Right lobe of liver (tissue), 4 donors: ENCODE measurements around the gene CTNND2.

Experiments used
- POLR2A ChIP-seq: fragments of 450-650 bp; IDR thresholded peaks from one replicate; pipeline ENCODE4 v1.6.1; 2017; ENCODE audit warnings: antibody characterized with exemption, mild to moderate bottlenecking
- TF ChIP-seq, protein P1 (sequence below), 4 donors: fragments of 200-600 bp in 3 of 4; fragments of 450-650 bp in 1 of 4; IDR thresholded peaks; one replicate each; pipeline versions ENCODE4 v1.5.1 to v1.8.0; 2016 to 2022; ENCODE audit warnings: antibody characterized with exemption in 4 of 4, mild to moderate bottlenecking in 2 of 4
- donor health status: DM: no; HTN: no; CAD: no.
- donor health status: DM: no; HTN: no; CAD: no.
- donor health status: DM: no; HTN: yes; CAD: no.

DNA sequence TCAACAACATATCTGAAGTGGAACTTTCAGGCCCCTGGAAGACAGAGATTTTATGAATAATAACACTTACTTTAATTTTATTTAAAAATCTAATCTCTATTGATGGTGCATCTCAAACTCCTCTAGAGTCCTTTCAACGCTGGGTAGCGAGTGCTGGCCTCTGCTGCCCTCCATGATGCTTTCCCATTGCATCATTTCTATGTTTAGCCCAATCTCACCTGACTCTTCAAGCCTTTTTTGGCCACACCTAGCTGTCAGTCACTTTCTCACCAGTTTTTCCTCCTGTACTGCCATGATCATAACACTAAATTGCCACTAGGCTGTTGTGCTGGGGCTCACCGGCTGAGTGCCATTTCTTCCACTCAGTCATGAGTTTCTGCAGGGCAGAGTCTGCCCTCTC is 747.1 kb downstream of the CTNND2 start:
- TF ChIP-seq, protein P1, sequence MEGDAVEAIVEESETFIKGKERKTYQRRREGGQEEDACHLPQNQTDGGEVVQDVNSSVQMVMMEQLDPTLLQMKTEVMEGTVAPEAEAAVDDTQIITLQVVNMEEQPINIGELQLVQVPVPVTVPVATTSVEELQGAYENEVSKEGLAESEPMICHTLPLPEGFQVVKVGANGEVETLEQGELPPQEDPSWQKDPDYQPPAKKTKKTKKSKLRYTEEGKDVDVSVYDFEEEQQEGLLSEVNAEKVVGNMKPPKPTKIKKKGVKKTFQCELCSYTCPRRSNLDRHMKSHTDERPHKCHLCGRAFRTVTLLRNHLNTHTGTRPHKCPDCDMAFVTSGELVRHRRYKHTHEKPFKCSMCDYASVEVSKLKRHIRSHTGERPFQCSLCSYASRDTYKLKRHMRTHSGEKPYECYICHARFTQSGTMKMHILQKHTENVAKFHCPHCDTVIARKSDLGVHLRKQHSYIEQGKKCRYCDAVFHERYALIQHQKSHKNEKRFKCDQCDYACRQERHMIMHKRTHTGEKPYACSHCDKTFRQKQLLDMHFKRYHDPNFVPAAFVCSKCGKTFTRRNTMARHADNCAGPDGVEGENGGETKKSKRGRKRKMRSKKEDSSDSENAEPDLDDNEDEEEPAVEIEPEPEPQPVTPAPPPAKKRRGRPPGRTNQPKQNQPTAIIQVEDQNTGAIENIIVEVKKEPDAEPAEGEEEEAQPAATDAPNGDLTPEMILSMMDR (IDR thresholded peaks at IDR 0.05), result no peak
- no peak for TF ChIP-seq POLR2A
